HG02588 (cell line): Measurements from ENCODE around the gene BTBD6.

Source experiments
- ATAC-seq: cut with Tn5 transposase; IDR thresholded peaks from one replicate; pipeline ENCODE4 v1.9.1; 2021; ENCODE audit warnings: mild to moderate bottlenecking, moderate library complexity; ENCODE audit not compliant: unreplicated experiment

BTBD6 gene

GRCh38 chr14:105210266-105211025 lies 37.9 kb upstream of the BTBD6 start:
- ATAC-seq = no peak

- ATAC-seq = no peak
Measured at GRCh38 chr14:105211086-105211757, 37.1 kb upstream of the BTBD6 start.

DNA sequence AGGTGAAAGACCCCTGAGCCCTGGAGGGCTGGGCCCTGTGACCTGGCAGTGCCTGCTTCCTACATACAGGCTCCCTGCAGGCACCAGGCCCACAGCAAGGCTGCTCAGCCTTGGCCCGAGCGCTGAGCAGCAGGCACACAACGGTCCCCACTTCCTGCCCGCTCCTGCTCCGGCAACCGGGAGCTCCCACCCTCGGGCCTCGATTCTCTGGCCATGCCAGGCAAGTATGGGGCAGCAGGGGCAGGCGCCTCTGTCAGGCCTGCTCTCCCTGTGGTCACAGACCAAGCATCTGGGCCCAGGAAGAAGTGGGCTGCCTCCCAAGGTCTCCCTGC lies 36.6 kb upstream of the BTBD6 start:
- no peak for ATAC-seq

GRCh38 chr14:105212541-105213300 lies 35.6 kb upstream of the BTBD6 start:
- ATAC-seq = no peak

DNA sequence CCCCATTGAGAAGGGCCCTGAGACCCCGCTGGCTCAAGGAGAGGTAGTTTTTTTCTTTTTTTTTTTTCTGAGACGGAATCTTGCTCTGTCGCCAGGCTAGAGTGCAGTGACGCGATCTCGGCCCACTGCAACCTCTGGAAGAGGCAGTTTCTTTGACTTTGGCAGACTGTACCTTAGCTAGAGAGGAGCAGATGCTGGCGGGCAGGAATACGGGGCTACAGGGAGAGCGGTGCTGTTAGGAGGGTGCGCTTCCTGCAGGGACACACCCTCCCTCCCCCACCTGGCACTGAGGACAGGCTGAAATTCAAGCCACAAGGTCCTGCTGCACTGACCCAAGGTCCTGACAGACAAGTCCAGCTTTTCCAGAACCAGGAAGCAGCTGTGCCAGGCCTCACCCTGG lies 35.0 kb upstream of the BTBD6 start:
- ATAC-seq = no peak

- no peak for ATAC-seq
Measured at GRCh38 chr14:105214324-105214915, 33.9 kb upstream of the BTBD6 start.

DNA sequence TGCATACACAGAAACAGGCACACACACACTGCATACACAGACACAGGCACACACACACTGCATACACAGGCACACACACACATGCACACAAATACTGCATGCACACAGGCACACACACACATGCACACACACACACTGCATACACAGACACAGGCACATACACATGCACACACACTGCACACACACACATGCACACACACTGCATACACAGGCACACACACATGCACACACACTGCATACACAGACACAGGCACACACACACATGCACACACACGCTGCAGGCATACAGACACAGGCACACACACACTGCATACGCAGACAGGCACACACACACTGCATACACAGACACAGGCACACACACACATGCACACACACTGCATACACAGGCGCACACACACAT lies 32.7 kb upstream of the BTBD6 start:
- ATAC-seq = no peak

DNA sequence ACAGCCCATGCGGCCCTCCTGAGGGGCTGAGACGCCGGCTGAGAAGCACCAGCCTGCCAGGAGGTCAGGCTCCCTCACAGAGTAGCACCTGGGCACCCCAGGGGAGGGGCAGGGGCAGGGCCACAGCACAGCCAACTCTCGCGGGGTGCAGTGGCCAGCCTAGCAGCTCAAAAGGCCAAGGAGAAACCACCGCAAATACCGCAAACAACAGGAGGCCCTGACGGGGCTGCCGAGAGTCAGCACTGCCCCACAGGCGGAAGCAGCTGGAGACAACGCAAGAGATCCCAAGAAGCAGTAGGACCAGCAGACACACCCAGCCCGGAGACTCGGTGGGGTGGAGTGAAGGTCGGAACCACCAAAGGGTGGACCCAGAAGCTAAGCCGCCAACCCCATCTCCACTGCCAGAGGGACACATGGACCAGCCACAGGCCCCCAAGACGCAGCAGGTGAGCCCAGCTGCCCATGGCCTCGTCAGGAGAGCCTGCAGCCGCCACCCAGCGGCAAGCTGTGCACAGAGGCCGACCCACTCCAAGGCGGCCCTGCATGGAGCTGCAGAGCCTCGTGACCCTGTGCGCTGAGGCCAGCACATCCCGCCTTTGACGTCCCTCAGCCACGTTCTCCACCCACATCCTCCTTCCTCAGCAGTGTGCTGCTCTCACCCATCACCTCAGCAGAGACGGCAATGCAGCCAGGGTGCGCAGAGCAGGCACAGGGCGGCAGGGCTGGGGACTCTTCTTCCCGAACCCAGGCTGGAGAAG lies 31.7 kb upstream of the BTBD6 start:
- ATAC-seq = no peak

DNA sequence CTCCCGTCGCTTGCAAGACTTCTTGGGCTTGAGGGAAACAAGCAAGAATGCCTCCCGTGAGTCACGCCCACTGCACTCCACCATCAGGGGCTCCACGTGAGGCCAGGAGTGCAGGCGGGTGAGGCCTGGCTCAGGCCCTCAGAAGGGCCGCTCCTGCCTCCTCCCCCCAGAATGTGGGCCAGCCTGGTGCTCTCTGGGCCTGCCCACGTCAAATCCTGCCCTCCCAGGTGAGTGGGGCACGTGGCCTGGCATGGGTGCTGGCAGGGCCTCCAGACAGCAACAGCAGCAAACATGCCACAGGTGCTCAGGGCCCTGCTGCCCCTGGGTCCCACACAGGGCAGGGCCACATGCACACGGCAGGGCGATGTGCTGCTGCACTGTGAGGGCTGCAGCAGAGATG lies 30.6 kb upstream of the BTBD6 start:
- ATAC-seq = no peak

DNA sequence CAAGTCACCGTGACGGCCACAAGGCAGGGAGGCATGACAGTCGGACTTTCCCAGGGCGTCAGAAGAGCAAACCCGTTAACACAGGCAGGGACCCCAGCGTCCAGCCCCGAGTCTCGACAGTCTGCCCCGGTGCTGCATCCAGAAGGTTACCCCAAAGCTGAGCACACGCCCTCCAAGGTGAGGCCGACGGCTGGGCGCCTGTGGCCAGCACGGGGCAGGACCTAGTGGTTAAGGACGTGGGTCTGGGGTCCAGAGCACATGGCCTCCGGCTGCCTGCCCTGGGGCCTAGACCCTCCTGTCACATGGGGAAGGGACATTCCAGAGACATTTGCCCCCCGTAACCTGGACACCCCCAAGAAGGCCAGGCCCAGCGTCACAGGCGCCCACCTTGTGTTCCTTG lies 29.7 kb upstream of the BTBD6 start:
- no peak for ATAC-seq

DNA sequence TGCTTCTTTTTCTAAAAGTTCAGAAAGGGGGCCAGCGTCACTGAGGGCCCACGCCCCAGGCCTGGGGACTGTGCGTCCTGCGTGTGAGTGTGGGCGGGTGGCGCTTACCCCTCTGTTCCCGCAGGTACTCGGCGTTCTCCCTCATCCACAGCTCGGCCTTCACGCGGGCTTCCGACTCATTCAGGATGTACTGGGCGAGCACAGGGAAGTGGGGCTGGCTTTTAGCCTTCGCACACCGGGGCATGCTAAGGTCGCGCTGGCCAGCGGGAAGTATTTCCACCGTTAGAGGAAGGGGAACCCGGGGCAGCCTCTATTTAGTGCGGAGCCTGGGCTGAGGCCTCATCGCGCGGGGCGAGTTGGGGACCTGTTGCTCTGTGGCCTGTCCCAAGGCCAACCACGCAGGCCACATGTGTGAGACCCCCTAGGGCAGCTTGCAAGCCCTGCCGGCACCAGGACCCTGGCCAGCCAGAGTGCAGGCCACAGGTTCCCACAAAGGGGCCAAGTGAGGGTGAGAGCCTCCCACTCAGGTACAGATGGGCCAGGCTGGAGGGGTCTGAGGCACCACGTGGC lies 29.2 kb upstream of the BTBD6 start:
- no peak for ATAC-seq

DNA sequence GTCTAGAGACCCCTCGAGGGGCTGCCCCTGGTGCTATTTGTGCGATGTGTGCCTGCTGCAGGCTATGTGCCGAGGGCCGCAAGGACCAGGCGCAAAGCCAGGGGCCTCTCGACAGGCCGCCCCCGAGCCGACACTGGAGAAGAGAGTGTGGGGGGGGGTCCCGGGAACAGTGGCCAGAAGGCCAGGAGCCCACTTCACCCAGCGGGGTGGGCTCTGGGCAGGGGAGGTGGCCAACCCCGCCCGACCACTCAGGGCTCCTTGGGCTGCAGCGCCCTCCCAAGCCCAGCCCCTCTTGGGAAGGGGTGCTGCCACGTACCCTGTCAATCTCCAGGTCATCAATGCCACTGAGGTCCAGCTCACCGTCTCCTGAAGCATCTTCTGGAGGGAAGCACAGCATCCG lies 28.6 kb upstream of the BTBD6 start:
- no peak for ATAC-seq

GRCh38 chr14:105220699-105221597 lies 27.4 kb upstream of the BTBD6 start:
- ATAC-seq = no peak

DNA sequence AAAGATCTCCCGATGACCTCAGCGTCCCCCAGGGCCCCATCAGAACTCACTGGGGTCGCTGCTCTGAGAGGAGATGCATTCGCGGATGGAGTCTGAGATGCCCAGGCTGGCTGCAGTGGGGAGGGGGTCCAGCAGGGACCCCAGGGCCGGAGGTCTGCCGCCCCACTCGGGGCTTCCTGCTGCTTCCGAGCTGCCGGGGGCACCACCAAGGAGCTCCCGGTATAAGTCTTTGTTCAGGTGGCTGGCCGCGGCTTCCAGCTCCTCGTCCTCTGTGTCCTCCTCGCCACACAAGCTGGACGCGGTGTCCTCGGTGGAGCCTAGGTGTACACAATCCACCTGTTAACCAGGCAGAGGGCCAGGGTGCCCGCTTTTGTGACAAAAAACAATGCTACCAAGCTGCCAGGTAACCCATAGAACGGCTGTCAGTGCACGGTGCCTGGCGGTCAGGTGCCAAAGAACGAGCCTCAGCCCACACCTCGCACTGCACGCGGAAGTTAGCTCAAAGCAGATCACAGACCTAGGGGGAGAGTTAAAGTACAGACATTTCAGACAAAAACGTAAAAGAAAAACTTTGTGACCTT lies 26.6 kb upstream of the BTBD6 start:
- no peak for ATAC-seq

DNA sequence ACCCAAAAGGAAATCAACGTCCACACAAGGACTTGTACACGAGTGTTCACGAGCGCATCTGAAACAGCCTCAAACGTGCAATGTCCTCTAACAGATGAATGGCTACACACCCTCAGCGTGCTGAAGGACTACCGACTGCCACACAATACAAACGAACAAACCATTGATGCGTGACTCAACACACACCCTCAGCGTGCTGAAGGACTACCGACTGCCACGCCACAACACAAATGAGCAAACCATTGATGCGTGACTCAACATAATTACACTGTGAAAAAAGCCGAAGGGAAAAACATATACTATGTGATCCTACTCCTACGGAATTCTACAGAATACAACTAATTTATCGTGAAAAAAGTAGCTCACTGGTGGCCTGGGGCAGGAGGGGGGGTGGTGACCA lies 25.1 kb upstream of the BTBD6 start:
- ATAC-seq = no peak

DNA sequence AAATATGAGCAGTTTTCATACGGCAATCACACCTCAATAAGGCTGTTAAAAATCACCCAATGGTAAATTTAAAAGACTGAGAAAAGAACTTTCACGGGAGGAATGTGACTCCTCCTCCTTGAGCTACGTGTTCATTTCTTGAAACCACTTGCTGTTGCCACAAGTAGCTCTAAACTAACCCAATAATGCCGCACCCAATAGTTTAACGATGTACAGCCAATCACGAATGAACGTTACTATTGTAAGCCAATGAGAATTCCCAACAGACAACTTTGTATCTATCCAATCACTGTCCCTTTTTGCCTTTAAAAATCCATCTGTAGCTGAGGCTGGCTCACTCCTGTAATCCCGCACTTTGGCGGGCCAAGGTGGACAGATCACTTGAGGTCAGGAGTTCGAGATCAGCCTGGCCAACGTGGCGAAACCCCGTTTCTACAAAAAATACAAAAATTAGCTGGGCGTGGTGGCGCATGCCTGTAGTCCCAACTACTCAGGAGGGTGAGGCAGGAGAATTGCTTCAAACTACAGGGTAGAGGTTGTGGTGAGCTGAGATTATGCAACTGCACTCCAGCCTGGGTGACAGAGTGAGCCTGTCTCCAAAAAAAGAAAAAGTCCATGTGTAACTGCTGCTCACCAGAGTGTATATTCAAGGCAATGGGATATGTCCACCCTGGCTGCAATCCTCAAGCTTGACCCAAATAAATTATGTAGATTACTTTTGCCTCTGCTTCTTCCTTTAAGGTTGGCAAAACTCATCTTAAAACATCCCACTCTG lies 24.4 kb upstream of the BTBD6 start:
- ATAC-seq = no peak

DNA sequence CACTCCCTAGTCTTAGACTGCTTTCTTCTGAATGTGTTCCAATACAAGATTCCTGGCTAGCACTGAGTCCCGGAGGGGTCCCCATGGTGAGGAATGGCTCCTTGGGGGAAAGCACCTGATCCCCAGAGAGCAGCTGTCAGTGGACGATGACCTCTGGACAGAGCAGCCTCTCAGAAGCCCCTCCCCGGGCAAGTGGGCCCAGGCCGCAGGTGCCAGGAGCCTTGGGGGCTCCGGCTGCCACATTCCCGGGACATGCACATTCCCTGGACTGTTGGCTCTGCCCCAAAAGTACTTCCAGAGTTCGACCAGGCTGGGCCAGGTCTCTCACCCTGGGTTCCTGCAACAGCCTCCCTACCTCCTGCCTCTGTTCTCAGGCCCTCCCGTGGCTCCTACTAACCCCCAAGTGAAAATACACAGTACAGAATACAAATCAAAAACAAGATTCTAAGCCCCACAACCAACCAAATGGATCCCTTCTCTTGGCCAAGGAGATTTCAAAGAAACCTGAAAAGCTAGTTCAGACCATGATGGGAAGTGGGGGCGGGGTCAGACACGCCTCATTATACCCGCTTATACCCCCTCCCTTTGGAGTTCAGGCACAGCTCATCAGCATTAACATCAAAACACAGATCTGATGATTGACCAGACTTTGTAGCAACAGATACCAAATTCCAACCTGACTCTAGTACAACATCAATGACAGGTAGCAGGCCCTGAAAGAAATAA lies 23.3 kb upstream of the BTBD6 start:
- ATAC-seq = no peak

- no peak for ATAC-seq
Measured at GRCh38 chr14:105226198-105226597, 22.1 kb upstream of the BTBD6 start.
